Right lung (tissue), 5 donors: Measurements from ENCODE around the gene C3orf22. TPM values are rescaled to one million over a fixed set of nuclear protein-coding genes. Genes with fewer than 3 reads are reported as not detected.

Experiments
- DNase-seq, 2 donors: peaks; one replicate each; pipeline ENCODE4 v3.0.0-alpha.2; 2013
- polyA plus RNA-seq, 5 donors: library from polyadenylated mRNA; unstranded; fragments of 120-200 nt; gene quantifications; one replicate each; pipeline versions ENCODE4 v1.2.1 to v1.2.3, GENCODE V29; 2013; ENCODE audit warnings: inconsistent platforms in 1 of 5, low replicate concordance in 1 of 5; ENCODE audit not compliant: insufficient read length in 5 of 5, insufficient read depth in 1 of 5

Gene C3orf22
- polyA plus RNA-seq, 5 donors, result 0.06 to 0.15 (median 0.14) TPM; not detected in 2

DNA sequence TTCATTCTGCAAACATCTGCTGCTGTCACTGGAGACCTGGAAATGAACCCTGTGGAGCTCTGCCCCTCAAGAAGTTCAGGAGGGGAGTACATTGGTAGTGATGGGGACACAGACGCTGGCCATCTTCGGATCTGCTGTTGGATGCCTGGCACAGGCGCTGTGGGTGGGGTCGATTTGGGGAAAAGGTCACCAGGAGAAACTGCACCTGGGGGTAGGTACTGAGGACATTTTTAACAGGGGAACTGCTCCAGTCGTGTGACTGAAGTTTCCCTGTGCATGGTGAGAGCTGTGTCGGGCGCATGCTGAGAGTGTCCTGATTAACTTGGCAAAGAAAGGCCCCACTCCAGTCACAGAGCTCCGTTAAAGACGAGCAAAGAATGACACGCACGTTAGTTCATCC lies 44.6 kb downstream of the C3orf22 start:
- DNase-seq, result no peak

DNA sequence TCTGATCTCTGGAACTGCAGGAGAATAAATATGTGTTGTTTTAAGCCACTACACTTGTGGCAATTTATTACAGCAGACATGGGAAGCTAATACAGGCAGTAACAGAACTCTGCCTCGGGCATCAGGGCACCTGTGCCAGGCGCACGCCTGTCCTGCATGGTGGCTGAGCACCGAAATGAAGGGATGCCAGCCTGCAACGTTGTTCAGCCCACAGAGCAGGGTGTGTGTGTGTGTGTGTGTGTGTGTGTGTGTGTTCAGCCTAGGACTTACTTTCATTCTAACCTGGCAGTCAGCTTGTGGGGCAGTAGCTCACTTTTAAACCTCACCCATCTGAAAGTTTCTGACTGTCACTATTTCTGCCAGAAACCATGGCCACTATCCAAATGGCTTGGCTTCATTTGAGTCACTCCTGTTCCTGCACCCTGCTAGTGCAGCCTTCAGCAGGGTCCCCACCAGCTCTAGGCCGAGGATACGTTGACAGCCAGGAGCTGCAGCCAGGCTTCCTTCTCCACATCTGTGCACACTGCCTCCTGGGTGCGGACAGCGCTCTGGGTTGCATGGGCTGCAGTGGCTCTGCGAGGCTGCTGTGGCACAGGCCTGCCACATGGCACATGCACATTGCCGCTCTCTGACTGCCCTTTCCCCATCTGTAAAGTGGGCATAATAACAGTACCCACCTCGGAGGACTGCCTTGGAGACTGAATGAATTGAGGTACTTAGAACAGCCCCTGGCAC lies 45.6 kb downstream of the C3orf22 start:
- DNase-seq, result no peak

DNA sequence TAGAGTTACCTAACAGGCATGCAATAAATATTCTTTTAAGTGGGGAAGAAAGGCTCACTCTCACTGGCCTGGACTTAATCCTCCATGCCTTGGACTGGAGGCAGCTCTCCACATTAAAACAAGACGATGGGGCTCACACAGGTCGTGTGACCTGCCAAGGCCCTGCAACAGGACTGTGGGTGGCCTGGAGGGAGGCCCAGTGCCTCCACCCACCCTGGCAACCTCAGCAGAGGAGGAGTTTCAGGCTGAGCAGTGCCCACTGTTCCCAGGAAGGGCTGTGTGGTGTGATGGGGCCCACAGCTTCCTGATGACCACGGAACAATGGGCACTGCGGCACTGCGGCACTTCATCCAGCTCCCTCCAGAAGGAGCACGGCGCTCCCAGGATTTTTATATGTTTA lies 46.7 kb downstream of the C3orf22 start:
- DNase-seq, result no peak

DNA sequence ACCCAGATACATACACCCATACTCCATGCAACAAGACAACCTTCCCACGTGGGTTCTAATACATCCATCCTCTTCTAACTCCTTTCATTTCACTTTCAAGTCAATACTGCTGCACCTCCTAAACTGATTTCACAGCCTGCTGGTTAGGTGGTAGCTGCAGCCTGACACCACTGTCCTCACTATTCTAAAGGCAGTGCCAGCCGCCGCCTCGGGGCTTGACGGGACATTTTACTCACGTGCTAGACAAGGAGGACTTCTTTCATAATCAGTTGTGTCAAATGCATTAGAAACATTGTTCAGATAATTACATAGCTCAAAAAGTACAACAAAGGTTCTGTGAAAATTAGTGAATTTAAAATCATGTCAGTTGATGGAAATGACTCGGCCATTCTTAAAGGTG lies 47.4 kb downstream of the C3orf22 start:
- no peak for DNase-seq

DNA sequence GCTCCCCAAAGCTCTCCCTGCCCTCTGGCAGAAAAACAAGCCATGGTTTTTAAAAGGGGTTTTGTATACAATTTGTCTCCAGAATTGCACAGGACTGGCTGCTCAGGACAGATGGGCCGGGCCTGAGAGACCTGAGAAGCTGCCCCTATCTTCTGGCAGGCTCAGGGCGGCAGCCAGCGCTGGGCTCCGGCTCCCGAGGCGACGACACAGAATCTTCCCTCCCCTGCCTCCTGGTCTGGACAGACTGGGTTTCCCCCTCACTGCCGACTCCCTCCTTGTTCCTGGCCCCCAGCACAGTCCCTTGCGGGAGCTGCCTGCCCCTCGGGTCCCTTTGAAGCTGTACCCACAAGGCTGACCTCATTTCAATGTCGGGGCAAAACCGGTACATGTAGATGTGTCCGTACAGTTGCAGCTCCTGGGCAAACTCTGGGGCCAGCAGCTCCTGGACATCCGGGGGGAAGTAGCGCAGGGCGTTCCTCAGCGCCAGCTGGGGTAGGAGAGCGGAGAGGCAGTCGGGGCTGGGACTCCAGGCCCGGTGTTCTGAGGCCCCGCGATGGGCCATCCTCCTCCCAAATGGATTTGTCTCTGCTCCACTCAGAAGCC lies 48.3 kb downstream of the C3orf22 start:
- no peak for DNase-seq

DNA sequence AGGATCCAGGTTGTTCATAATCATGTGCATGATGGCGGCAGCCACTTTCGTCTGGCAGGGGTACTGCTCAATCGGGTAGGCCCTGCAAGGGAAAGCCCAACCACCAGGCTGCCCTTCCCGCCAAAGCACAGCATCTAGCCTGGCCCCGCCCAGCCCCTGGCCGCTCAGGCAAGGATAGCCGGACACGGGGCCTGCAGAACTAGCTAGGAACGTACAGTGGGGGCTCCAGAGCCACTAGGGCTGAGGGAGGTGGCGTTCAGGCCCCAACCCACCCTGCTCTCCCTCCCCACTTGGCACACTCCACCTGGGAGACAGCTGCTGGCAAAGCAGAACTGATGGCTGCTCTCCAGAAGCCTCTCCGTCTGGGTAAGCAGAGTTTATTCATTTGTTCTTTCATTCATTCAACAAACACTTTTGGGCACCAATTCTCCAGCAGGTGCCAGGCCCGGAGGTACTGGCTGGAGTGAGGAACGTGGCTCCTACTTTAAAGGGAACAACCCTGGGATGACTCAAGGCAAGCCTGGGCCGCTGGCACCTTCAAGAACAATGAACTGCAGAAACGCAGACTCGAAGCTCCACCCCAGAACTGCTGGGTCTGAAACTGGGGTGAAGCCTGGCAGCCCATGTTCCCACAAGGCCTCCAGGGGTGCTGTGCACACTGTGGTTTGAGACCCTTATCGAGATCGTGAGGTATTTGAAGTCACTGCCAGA lies 49.0 kb downstream of the C3orf22 start:
- DNase-seq, result no peak

DNA sequence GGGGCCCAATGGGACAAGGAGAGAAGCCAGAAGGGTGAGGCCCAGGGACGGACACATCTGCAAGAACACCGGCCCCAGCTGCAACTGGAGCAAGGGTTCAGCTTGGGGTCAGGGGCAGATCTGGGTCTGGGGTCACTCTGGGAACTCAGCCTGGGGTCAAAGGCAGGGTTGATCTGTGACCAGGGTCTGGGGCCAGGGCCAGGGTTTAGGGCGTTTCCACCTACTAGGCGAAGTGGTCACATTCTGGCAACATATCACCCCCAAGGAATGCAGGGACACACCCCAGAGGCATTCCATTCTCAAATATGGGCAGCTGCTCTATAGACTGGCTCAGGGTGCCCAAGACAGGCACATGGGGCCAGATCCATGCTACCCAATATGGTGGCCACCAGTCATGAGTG lies 50.2 kb downstream of the C3orf22 start:
- no peak for DNase-seq

DNA sequence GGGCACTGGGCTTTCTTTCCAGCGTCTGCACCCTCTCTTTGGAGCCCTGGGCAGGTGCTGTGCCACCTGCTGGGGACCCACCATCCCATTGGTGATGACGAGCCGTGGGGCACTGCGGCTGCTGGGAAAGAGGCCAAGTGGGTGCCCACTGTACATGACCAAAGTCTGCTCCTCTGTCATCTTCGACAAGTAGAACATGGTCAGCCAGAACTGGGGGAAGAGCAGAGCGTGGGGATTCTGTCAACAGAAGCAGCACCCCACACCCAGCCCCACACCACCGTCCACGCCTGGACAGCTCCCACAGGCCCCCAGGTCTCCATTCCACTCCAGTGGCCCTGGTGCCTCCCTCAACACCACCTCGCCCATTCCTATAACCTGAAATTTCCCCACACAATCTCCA lies 50.8 kb downstream of the C3orf22 start:
- DNase-seq, result no peak

DNA sequence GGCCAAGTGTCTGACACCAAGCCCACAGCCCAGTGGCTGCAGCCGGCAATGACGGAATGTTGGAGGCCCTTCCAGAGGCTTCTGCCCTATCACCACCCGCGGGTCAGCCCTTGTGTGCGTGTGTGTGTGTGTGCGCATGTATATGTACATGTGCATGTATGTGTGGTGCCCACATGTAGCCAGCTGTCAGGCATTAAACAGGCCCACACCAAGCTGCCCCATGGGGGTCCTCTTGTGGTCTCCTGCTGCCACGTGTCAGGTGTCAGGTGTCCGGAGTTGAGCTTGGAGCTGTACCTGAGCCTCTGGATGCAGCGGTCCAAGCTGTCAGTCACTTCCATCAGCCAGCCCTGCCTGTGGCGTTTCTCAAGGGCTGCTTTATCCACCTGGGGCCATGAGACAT lies 55.0 kb downstream of the C3orf22 start:
- DNase-seq, result no peak

DNA sequence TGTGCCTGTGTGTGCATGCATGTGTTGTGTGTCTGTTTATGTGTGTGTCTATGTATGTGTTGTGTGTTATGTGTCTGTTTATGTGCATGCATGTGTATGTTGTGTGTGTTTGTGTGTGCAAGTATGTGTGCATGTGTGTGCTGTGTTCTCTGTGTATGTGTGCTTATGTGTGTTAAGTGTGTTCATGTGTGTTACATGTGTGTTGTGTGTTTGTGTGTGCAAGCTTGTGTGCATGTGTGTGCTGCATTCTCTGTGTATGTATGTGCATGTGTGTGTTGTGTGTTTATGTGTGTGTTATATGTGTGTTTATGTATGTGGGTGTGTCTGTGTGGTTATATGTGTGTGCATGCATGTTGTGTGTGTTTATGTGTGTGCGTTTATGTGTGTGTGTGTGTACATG lies 56.1 kb downstream of the C3orf22 start:
- no peak for DNase-seq

DNA sequence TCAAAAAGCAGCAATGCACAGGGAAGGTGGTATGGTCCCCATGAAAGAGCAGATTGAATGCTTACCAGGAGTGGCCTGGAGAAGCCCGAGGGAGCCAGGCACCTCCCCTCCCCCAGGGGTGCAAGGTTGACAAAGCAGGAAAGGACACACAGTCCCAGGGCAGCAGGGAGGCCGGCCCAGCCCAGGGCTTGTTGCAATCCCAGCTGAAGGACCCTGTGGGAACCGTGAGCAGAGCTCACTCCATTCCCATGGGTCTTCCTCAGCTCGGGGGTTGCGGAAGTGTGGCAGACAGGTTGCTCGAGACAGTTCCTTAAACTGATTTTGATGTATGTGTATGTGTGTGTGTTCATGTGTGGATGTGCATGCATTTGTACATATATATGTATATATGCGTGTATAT lies 57.0 kb downstream of the C3orf22 start:
- no peak for DNase-seq

DNA sequence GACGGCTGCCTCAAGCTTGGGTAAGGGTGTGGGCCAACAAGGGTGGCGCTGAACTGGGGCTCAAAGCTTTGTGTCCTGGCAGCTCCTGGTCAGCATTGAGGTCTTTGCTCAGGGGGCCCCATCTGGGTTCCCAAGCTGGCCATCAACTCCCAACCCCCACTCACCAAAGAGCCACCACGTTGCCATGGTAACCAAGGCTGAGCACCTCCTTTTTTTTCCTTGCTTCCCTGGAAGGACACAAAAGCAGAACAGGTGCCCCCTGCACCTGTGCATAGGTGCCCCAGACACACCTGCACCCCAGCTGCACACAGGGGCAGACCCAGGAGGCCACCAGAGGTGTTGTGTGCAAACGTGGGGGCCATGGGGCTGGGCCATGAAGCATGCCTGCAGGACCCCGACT lies 57.7 kb downstream of the C3orf22 start:
- DNase-seq, result no peak

DNA sequence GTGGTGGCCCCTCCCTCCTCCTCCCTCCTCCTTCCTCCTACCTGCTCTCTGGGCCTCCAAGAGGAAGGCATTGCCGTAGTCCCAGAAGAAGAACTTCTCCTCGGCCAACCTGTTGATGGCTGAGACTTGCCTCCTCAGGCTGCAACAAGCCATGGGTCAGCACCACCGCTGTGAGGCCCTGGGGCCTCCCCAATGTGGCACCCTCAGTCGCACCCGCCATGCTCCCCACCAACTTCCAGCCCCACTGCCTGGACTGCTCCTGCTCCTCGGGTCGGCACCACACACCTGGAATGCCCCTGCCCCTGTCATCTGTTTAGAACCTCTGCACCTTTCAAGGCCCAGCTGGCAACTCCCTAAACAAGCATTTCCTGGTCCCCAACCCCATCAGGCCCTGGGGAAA lies 58.7 kb downstream of the C3orf22 start:
- no peak for DNase-seq

Other genes starting within 250 kb of the C3orf22 start
- gene KLF15, start 201.5 kb downstream of the C3orf22 start, polyA plus RNA-seq, result 10 to 100 TPM in 1 of 5 donors, 1 to 10 TPM in 4; 6.5 to 11.4 (median 7.8) TPM
- gene CFAP100, start 164.0 kb downstream of the C3orf22 start, polyA plus RNA-seq, result 1 to 10 TPM in 4 of 5 donors, under 1 TPM in 1; 0.80 to 7.9 (median 6.6) TPM
- gene ZXDC, start 83.0 kb downstream of the C3orf22 start, polyA plus RNA-seq, result 10 to 100 TPM; 28.3 to 38.0 (median 30.2) TPM
- gene UROC1, start 41.2 kb downstream of the C3orf22 start, polyA plus RNA-seq, result under 1 TPM in 4 of 5 donors, not detected in 1; 0.08 to 0.23 (median 0.17) TPM
- under 1 TPM in 4 of 5 donors, not detected in 1; 0.21 to 0.37 (median 0.29) TPM for gene CHST13, start 34.8 kb downstream of the C3orf22 start, polyA plus RNA-seq
- 10 to 100 TPM; 15.9 to 22.3 (median 20.4) TPM for gene TXNRD3, start 96.2 kb upstream of the C3orf22 start, polyA plus RNA-seq
- 10 to 100 TPM; 16.4 to 24.3 (median 20.4) TPM for gene CHCHD6, start 145.3 kb upstream of the C3orf22 start, polyA plus RNA-seq